AG20443 (cell line): Measurements from ENCODE around the gene AFMID.

Experiments
- DNase-seq: peaks from one replicate; pipeline ENCODE4 v3.0.0; 2012; ENCODE audit warnings: low spot score, mixed read lengths

Gene AFMID

GRCh38 chr17:78180083-78180482 lies 7.1 kb upstream of the AFMID start:
- no peak for DNase-seq

DNA sequence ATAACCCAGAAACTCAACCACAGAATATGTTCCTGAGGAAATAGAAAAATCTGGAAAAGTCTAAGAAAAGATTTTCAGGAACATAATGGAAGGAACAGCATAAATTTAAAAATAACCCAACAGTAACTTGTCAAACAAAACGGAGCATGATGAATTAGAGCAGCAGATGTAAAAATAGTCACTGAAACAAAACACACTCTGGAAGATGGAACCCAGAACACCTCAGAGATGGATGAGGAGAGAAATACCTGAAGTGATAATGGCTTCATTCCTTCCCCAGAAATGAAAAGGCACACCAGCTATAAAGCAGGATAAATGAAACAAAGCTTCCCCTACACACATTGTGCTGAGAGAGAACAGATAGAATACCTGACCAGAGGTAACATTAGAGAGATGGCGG lies 6.7 kb upstream of the AFMID start:
- no peak for DNase-seq

DNA sequence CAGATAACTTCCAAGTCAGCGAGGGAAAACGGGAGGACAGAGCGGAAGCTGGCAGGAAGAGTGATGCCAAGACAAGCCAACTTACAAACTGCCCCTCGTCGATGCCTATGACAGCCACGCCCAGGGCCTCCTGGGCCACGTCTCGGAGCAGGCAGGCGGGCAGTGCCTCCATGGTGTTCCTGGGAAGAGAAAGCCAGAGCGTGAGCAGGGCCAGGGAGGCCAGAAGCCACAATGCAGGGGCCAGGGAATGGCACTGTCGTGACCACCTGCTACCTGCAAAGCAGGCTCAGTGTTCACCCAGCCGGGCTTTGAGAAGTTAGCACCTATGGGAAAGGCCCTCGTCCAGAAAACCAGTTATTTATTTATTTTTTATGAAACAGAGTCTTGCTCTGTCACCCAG lies 4.7 kb upstream of the AFMID start:
- no peak for DNase-seq

GRCh38 chr17:78183916-78184315 lies 3.2 kb upstream of the AFMID start:
- DNase-seq: no peak

GRCh38 chr17:78184351-78184750 lies 2.8 kb upstream of the AFMID start:
- DNase-seq: no peak

GRCh38 chr17:78184868-78185267 lies 2.3 kb upstream of the AFMID start:
- DNase-seq: no peak

- DNase-seq: peak; percentile 55
Measured at GRCh38 chr17:78185981-78186691, 1.0 kb upstream of the AFMID start.

GRCh38 chr17:78196716-78197115 lies 9.6 kb downstream of the AFMID start:
- no peak for DNase-seq

DNA sequence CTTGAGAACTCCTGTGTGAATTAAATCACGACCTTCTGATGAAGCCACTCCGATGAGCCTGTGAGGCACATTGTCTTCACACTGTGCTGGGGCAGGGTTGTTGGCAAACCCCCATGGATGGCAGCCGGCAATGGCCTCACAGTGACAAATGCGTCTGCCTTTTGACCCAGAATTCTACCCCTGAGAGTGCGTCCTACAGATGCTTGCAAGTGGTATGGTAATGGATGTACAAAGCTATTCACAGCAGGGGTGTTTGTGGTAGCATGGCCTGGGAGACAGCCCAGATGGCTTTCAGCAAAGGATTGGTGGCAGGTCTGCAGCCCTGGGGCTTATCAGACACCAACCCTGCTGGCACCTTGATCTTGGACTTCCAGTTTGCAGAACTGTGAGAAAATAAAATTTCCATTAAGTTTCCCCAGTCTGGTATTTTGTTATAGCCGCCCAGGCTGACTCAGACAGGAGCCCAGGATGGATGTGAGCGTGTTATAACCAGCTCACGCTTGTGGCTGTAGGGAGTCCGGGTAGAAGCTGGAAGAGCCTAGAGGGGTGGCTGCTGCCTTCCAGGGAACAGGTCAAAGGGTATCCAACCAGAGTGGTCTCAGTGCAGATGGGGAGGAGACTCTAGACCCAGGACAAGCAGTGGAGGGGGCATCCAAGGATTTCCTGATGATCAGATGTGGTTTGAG lies 10.1 kb downstream of the AFMID start:
- no peak for DNase-seq

DNA sequence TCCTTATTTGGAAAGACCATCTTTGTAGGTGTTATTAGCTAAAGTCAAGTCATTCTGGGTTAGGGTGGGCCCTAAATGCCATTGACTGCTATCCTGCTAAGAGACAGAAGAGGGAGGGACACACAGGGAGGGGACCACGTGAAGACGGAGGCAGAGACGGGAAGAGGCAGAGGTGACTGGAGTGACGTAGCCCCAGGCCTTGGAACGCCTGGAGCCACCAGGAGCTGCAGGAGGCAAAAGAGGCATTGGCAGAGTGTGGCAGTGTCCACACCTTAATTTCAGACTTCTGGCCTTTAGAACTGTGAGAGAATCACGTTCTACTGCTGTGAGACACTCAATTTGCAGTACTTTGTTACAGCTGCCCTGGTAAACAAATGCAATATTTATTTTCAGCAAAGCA lies 13.3 kb downstream of the AFMID start:
- no peak for DNase-seq

GRCh38 chr17:78202666-78203065 lies 15.5 kb downstream of the AFMID start:
- DNase-seq: no peak

- DNase-seq: no peak
Measured at GRCh38 chr17:78204387-78205123, 17.4 kb downstream of the AFMID start.

GRCh38 chr17:78205124-78205775 lies 18.1 kb downstream of the AFMID start:
- no peak for DNase-seq

- DNase-seq: no peak
Measured at GRCh38 chr17:78206298-78206697, 19.1 kb downstream of the AFMID start.

- no peak for DNase-seq
Measured at GRCh38 chr17:78208486-78208885, 21.3 kb downstream of the AFMID start.

- no peak for DNase-seq
Measured at GRCh38 chr17:78210111-78210510, 22.9 kb downstream of the AFMID start.

DNA sequence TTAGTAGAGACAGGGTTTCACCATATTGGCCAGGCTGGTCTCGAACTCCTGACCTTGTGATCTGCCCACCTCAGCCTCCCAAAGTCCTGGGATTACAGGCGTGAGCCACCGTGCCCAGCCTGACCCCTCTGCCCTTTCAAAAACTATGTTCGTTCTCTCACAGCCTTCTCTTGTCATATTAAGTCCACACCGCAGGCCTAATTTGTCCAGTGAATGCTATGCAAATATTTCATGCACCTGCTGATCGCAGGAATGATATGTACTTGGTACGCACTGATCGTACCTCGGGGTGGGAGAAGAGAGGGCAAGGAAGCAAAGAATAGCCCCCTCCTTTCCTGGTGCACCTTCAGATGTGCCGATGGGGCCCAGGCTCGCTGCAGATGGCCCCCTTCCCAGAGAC lies 23.9 kb downstream of the AFMID start:
- no peak for DNase-seq

DNA sequence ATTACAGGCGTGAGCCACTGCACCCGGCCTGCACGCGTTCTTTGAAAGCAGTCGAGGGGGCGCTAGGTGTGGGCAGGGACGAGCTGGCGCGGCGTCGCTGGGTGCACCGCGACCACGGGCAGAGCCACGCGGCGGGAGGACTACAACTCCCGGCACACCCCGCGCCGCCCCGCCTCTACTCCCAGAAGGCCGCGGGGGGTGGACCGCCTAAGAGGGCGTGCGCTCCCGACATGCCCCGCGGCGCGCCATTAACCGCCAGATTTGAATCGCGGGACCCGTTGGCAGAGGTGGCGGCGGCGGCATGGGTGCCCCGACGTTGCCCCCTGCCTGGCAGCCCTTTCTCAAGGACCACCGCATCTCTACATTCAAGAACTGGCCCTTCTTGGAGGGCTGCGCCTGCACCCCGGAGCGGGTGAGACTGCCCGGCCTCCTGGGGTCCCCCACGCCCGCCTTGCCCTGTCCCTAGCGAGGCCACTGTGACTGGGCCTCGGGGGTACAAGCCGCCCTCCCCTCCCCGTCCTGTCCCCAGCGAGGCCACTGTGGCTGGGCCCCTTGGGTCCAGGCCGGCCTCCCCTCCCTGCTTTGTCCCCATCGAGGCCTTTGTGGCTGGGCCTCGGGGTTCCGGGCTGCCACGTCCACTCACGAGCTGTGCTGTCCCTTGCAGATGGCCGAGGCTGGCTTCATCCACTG lies 27.0 kb downstream of the AFMID start, which contains the start of gene BIRC5:
BIRC5 (plus strand) TSS at position 238 of the 690 bp plus-strand sequence; CDS start at position 302, 64 bp downstream.
- peak; percentile 100 for DNase-seq

GRCh38 chr17:78214706-78215061 lies 27.5 kb downstream of the AFMID start:
- DNase-seq: no peak

DNA sequence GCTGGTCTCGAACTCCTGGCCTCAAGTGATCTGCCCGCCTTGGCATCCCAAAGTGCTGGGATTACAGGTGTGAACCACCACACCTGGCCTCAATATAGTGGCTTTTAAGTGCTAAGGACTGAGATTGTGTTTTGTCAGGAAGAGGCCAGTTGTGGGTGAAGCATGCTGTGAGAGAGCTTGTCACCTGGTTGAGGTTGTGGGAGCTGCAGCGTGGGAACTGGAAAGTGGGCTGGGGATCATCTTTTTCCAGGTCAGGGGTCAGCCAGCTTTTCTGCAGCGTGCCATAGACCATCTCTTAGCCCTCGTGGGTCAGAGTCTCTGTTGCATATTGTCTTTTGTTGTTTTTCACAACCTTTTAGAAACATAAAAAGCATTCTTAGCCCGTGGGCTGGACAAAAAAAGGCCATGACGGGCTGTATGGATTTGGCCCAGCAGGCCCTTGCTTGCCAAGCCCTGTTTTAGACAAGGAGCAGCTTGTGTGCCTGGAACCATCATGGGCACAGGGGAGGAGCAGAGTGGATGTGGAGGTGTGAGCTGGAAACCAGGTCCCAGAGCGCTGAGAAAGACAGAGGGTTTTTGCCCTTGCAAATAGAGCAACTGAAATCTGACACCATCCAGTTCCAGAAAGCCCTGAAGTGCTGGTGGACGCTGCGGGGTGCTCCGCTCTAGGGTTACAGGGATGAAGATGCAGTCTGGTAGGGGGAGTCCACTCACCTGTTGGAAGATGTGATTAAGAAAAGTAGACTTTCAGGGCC lies 32.4 kb downstream of the AFMID start:
- DNase-seq: no peak

GRCh38 chr17:78223061-78223460 lies 35.9 kb downstream of the AFMID start:
- no peak for DNase-seq
